Measurements from ENCODE around the gene HSPB9. TPM values are rescaled to one million over a fixed set of nuclear protein-coding genes. Genes with fewer than 3 reads are reported as not detected.

The HSPB9 gene
- total and polyA plus RNA-seq, 7 experiments from 2014 or later: 0.10 to 0.16 (median 0.12) TPM; not detected in 4

GRCh38 chr17:42081516-42082129 lies 41.0 kb upstream of the HSPB9 start:
- no peak for DNase-seq
- intact Hi-C loops (cut with micrococcal nuclease): no loop called here
- ChIA-PET CTCF (no interaction called here), POLR2A (no interaction called here)
- Histone ChIP-seq H3K27ac (ENCODE audit: low read depth, low read length) (no peak overlapping the region), H3K9me3 (ENCODE audit: control insufficient read depth in 2 of 3, low read length in 3 of 3) (no peaks in the 10 kb centered on the region), H3K36me3 (ENCODE audit: control insufficient read depth in 2 of 3, insufficient read depth in 3 of 3, low read length in 3 of 3) (no peaks in the 10 kb centered on the region), H3K27me3 (ENCODE audit: control insufficient read depth in 2 of 2, insufficient read depth in 2 of 2, low read length in 2 of 2) (no peaks in the 10 kb centered on the region), H3K4me1 (ENCODE audit: control insufficient read depth in 2 of 2, insufficient read depth in 2 of 2, low read length in 2 of 2) (no peaks in the 10 kb centered on the region), H3K4me3 (ENCODE audit: low read length) (no peak overlapping the region)
- Mint-ChIP-seq H3K4me3 (no peak overlapping the region), H3K27ac (no peak overlapping the region), H3K9me3 (no peaks in the 10 kb centered on the region), H3K4me1 (no peaks in the 10 kb centered on the region), H3K36me3 (no peaks in the 10 kb centered on the region), H3K27me3 (peaks cover 0 to 2% (median 0%) of the 10 kb centered on the region in 5 donors)
- no peak for ATAC-seq

GRCh38 chr17:42087042-42087701 lies 35.4 kb upstream of the HSPB9 start:
- Histone ChIP-seq H3K4me1 (ENCODE audit: control insufficient read depth in 2 of 2, insufficient read depth in 2 of 2, low read length in 2 of 2) (no peaks in the 10 kb centered on the region), H3K36me3 (ENCODE audit: control insufficient read depth in 2 of 3, insufficient read depth in 3 of 3, low read length in 3 of 3) (no peaks in the 10 kb centered on the region), H3K4me3 (ENCODE audit: low read length) (no peak overlapping the region), H3K27ac (ENCODE audit: low read depth, low read length) (no peak overlapping the region), H3K9me3 (ENCODE audit: control insufficient read depth in 2 of 3, low read length in 3 of 3) (no peaks in the 10 kb centered on the region), H3K27me3 (ENCODE audit: control insufficient read depth in 2 of 2, insufficient read depth in 2 of 2, low read length in 2 of 2) (no peaks in the 10 kb centered on the region)
- intact Hi-C loops (cut with micrococcal nuclease): no loop called here
- no peak for DNase-seq
- no peak overlapping the region for H3K4me3 Mint-ChIP-seq
- peaks cover 0 to 1% (median 0%) of the 10 kb centered on the region in 7 donors for H3K4me1 Mint-ChIP-seq
- POLR2A ChIA-PET: no interaction called here
- ATAC-seq: no peak
- H3K36me3 Mint-ChIP-seq: no peaks in the 10 kb centered on the region
- H3K27me3 Mint-ChIP-seq: peaks cover 0 to 23% (median 11%) of the 10 kb centered on the region in 5 donors
- no peaks in the 10 kb centered on the region for H3K9me3 Mint-ChIP-seq
- H3K27ac Mint-ChIP-seq: no peak overlapping the region
- CTCF ChIA-PET: no interaction called here

GRCh38 chr17:42087736-42088705 lies 34.6 kb upstream of the HSPB9 start:
- peaks cover 0 to 1% (median 0%) of the 10 kb centered on the region in 7 donors for H3K4me1 Mint-ChIP-seq
- no peaks in the 10 kb centered on the region for H3K9me3 Mint-ChIP-seq
- no peak overlapping the region for H3K27ac Mint-ChIP-seq
- POLR2A ChIA-PET: no interaction called here
- ATAC-seq (no peak), DNase-seq (no peak)
- H3K27ac ChIP-seq (ENCODE audit: low read depth, low read length): no peak overlapping the region
- H3K4me3 ChIP-seq (ENCODE audit: low read length): no peak overlapping the region
- H3K4me1 ChIP-seq (ENCODE audit: control insufficient read depth in 2 of 2, insufficient read depth in 2 of 2, low read length in 2 of 2): no peaks in the 10 kb centered on the region
- no peak overlapping the region for H3K4me3 Mint-ChIP-seq
- CTCF ChIA-PET: no interaction called here
- intact Hi-C loops (cut with micrococcal nuclease): no loop called here
- no peaks in the 10 kb centered on the region for H3K27me3 ChIP-seq (ENCODE audit: control insufficient read depth in 2 of 2, insufficient read depth in 2 of 2, low read length in 2 of 2)
- H3K36me3 Mint-ChIP-seq: no peaks in the 10 kb centered on the region
- H3K27me3 Mint-ChIP-seq: peaks cover 0 to 25% (median 11%) of the 10 kb centered on the region in 5 donors
- H3K9me3 ChIP-seq (ENCODE audit: control insufficient read depth in 2 of 3, low read length in 3 of 3): no peaks in the 10 kb centered on the region
- no peaks in the 10 kb centered on the region for H3K36me3 ChIP-seq (ENCODE audit: control insufficient read depth in 2 of 3, insufficient read depth in 3 of 3, low read length in 3 of 3)

GRCh38 chr17:42088736-42089135 lies 33.9 kb upstream of the HSPB9 start:
- H3K4me1 ChIP-seq (ENCODE audit: control insufficient read depth in 2 of 2, insufficient read depth in 2 of 2, low read length in 2 of 2): no peaks in the 10 kb centered on the region
- no peaks in the 10 kb centered on the region for H3K36me3 Mint-ChIP-seq
- no peaks in the 10 kb centered on the region for H3K36me3 ChIP-seq (ENCODE audit: control insufficient read depth in 2 of 3, insufficient read depth in 3 of 3, low read length in 3 of 3)
- no peak overlapping the region for H3K4me3 Mint-ChIP-seq
- POLR2A ChIA-PET: no interaction called here
- H3K4me1 Mint-ChIP-seq: peaks cover 0 to 1% (median 0%) of the 10 kb centered on the region in 7 donors
- H3K27me3 ChIP-seq (ENCODE audit: control insufficient read depth in 2 of 2, insufficient read depth in 2 of 2, low read length in 2 of 2): no peaks in the 10 kb centered on the region
- CTCF ChIA-PET: no interaction called here
- H3K27ac ChIP-seq (ENCODE audit: low read depth, low read length): no peak overlapping the region
- peaks cover 0 to 25% (median 11%) of the 10 kb centered on the region in 5 donors for H3K27me3 Mint-ChIP-seq
- ATAC-seq: no peak
- H3K27ac Mint-ChIP-seq: no peak overlapping the region
- H3K9me3 ChIP-seq (ENCODE audit: control insufficient read depth in 2 of 3, low read length in 3 of 3): no peaks in the 10 kb centered on the region
- intact Hi-C loops (cut with micrococcal nuclease): no loop called here
- DNase-seq: no peak
- H3K9me3 Mint-ChIP-seq: no peaks in the 10 kb centered on the region
- H3K4me3 ChIP-seq (ENCODE audit: low read length): no peak overlapping the region

DNA sequence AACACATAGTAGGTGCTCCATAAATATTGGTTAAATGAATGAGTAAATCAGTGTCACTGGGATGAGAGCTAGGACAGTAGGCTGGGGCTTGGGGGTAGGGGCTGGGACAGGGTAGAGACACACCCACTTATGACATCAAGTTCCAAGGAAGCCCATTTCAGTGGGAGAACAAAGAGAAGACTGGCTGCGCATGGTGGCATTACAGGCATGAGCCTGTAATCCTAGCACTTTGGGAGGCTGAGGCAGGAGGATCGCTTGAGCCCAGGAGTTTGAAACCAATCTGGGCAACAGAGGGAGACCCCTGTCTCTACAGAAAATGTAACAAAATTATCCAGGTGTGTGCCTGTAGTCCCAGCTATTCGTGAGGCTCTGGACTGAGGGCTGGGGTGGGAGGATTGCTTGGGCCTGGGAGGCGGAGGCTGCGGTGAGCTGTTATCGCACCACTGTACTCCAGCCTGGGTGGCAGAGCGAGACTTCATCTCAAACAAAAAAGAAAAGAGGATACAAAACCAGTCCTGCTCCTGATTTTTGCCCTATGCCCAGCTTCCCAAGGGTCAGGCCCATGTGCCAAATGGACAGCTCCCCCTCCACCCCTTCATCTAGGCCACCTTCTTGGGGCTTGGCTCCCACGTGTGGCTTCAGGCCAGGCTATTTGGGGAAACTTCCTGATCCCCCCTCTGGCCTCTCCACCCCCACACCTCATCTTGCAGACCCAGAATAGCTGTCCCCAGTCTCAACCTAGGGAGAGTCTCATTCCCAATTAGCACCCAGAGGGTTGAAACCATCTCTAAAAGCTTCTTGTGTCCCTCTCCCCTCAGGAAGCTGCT lies 31.4 kb upstream of the HSPB9 start:
- POLR2A ChIA-PET: no interaction called here
- H3K4me3 Mint-ChIP-seq: no peak overlapping the region
- ATAC-seq (no peak), DNase-seq (no peak)
- H3K9me3 ChIP-seq (ENCODE audit: control insufficient read depth in 2 of 3, low read length in 3 of 3): no peaks in the 10 kb centered on the region
- peaks cover 0 to 32% (median 11%) of the 10 kb centered on the region in 5 donors for H3K27me3 Mint-ChIP-seq
- no peak overlapping the region for H3K4me3 ChIP-seq (ENCODE audit: low read length)
- intact Hi-C loops (cut with micrococcal nuclease): no loop called here
- no peaks in the 10 kb centered on the region for H3K36me3 Mint-ChIP-seq
- CTCF ChIA-PET: interaction anchor here (1.3 kb wide), 1 partner anchor 26 kb away, joined by 7 read pairs; no protein-coding TSS in a partner anchor
- no peaks in the 10 kb centered on the region for H3K9me3 Mint-ChIP-seq
- H3K36me3 ChIP-seq (ENCODE audit: control insufficient read depth in 2 of 3, insufficient read depth in 3 of 3, low read length in 3 of 3): no peaks in the 10 kb centered on the region
- peak overlapping the region in 1 of 9 donors; percentile 59 for H3K27ac Mint-ChIP-seq
- no peak overlapping the region for H3K27ac ChIP-seq (ENCODE audit: low read depth, low read length)
- no peaks in the 10 kb centered on the region for H3K4me1 ChIP-seq (ENCODE audit: control insufficient read depth in 2 of 2, insufficient read depth in 2 of 2, low read length in 2 of 2)
- peaks cover 0 to 1% (median 0%) of the 10 kb centered on the region in 7 donors for H3K4me1 Mint-ChIP-seq
- no peaks in the 10 kb centered on the region for H3K27me3 ChIP-seq (ENCODE audit: control insufficient read depth in 2 of 2, insufficient read depth in 2 of 2, low read length in 2 of 2)

DNA sequence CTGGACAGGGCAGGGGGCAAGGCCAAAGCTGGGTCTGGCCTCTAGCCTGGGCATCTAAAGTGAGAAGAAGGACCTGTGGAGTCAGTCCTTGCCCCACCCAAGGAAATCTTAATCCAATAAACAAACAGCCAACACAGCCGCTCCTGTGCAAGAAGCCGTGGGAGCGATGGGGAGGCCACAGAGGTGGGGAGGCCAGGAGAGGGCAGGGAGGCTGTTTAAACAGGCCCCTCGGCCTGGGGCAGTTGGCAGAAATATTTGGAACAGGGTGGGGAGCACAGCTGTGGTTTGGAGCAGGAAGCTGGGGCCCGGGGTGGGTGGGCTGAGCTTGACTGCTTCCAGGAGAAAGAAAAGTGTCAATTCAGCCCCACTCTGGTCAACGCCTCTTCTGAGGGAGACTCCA lies 29.7 kb upstream of the HSPB9 start:
- H3K27ac Mint-ChIP-seq: no peak overlapping the region
- H3K27me3 ChIP-seq (ENCODE audit: control insufficient read depth in 2 of 2, insufficient read depth in 2 of 2, low read length in 2 of 2): no peaks in the 10 kb centered on the region
- H3K36me3 ChIP-seq (ENCODE audit: control insufficient read depth in 2 of 3, insufficient read depth in 3 of 3, low read length in 3 of 3): no peaks in the 10 kb centered on the region
- no peaks in the 10 kb centered on the region for H3K9me3 Mint-ChIP-seq
- no peak overlapping the region for H3K4me3 Mint-ChIP-seq
- no peaks in the 10 kb centered on the region for H3K36me3 Mint-ChIP-seq
- H3K4me1 Mint-ChIP-seq: peaks cover 0 to 8% (median 5%) of the 10 kb centered on the region in 7 donors
- H3K4me3 ChIP-seq (ENCODE audit: low read length): no peak overlapping the region
- no peak overlapping the region for H3K27ac ChIP-seq (ENCODE audit: low read depth, low read length)
- ChIA-PET POLR2A (no interaction called here), CTCF (no interaction called here)
- ATAC-seq (no peak), DNase-seq (no peak)
- peaks cover 0 to 49% (median 24%) of the 10 kb centered on the region in 5 donors for H3K27me3 Mint-ChIP-seq
- intact Hi-C loops (cut with micrococcal nuclease): loop anchor here in 1 of 2 donors (2.0 kb wide), 1 partner anchor 20 kb away; the partner anchor contains the start of gene DHX58
- H3K4me1 ChIP-seq (ENCODE audit: control insufficient read depth in 2 of 2, insufficient read depth in 2 of 2, low read length in 2 of 2): peaks cover 4 to 6% of the 10 kb centered on the region in 2 donors
- H3K9me3 ChIP-seq (ENCODE audit: control insufficient read depth in 2 of 3, low read length in 3 of 3): no peaks in the 10 kb centered on the region

Measured in naive thymus-derived CD4-positive, alpha-beta T cell (primary cell).